ENCODE measurements around the gene MPRIP. TPM values are rescaled to one million over a fixed set of nuclear protein-coding genes. Genes with fewer than 3 reads are reported as not detected.

The MPRIP gene
- total RNA-seq, 1 donor from 2014 or later, result 345 TPM

- DNase-seq (ENCODE audit: low spot score), result no peak
- Mint-ChIP-seq H3K4me1 (ENCODE audit: low read depth) (no peaks in the 10 kb centered on the region), H3K27me3 (ENCODE audit: low read depth) (no peaks in the 10 kb centered on the region), H3K36me3 (ENCODE audit: low read depth) (peaks cover 61% of the 10 kb centered on the region), H3K27ac (ENCODE audit: unreplicated experiment) (no peak overlapping the region), H3K9me3 (ENCODE audit: low read depth) (no peaks in the 10 kb centered on the region), H3K4me3 (ENCODE audit: unreplicated experiment) (no peak overlapping the region)
- TF ChIP-seq CTCF (IDR thresholded peaks at IDR 0.05), result no peak
Measured at GRCh38 chr17:17221329-17221728, 179.1 kb downstream of the MPRIP start.

GRCh38 chr17:17223736-17224135, 181.5 kb downstream of the MPRIP start:
- H3K27me3 Mint-ChIP-seq (ENCODE audit: low read depth), result no peaks in the 10 kb centered on the region
- no peak for DNase-seq (ENCODE audit: low spot score)
- H3K9me3 Mint-ChIP-seq (ENCODE audit: low read depth), result no peaks in the 10 kb centered on the region
- H3K36me3 Mint-ChIP-seq (ENCODE audit: low read depth), result peaks cover 60% of the 10 kb centered on the region
- H3K4me1 Mint-ChIP-seq (ENCODE audit: low read depth), result no peaks in the 10 kb centered on the region
- TF ChIP-seq CTCF (IDR thresholded peaks at IDR 0.05), result no peak
- no peak overlapping the region for H3K4me3 Mint-ChIP-seq (ENCODE audit: unreplicated experiment)
- H3K27ac Mint-ChIP-seq (ENCODE audit: unreplicated experiment), result no peak overlapping the region

- peaks cover 60% of the 10 kb centered on the region for H3K36me3 Mint-ChIP-seq (ENCODE audit: low read depth)
- H3K27me3 Mint-ChIP-seq (ENCODE audit: low read depth), result no peaks in the 10 kb centered on the region
- no peak overlapping the region for H3K4me3 Mint-ChIP-seq (ENCODE audit: unreplicated experiment)
- no peak for TF ChIP-seq CTCF (IDR thresholded peaks at IDR 0.05)
- no peaks in the 10 kb centered on the region for H3K9me3 Mint-ChIP-seq (ENCODE audit: low read depth)
- DNase-seq (ENCODE audit: low spot score), result peak; percentile 36
- no peak overlapping the region for H3K27ac Mint-ChIP-seq (ENCODE audit: unreplicated experiment)
- no peaks in the 10 kb centered on the region for H3K4me1 Mint-ChIP-seq (ENCODE audit: low read depth)
Measured at GRCh38 chr17:17224137-17224536, 181.9 kb downstream of the MPRIP start.

- Mint-ChIP-seq H3K4me3 (ENCODE audit: unreplicated experiment) (no peak overlapping the region), H3K27me3 (ENCODE audit: low read depth) (no peaks in the 10 kb centered on the region)
Measured at GRCh38 chr17:17225901-17226300, 183.6 kb downstream of the MPRIP start.

GRCh38 chr17:17226451-17227265, 184.4 kb downstream of the MPRIP start:
- Mint-ChIP-seq H3K4me3 (ENCODE audit: unreplicated experiment) (no peak overlapping the region), H3K36me3 (ENCODE audit: low read depth) (peaks cover 57% of the 10 kb centered on the region), H3K4me1 (ENCODE audit: low read depth) (peaks cover under 1% of the 10 kb centered on the region), H3K27ac (ENCODE audit: unreplicated experiment) (no peak overlapping the region), H3K27me3 (ENCODE audit: low read depth) (no peaks in the 10 kb centered on the region), H3K9me3 (ENCODE audit: low read depth) (no peaks in the 10 kb centered on the region)
- no peak for TF ChIP-seq CTCF (IDR thresholded peaks at IDR 0.05)
- peak; percentile 69 for DNase-seq (ENCODE audit: low spot score)

More at GRCh38 chr17:17225901-17226300, 183.6 kb downstream of the MPRIP start:
- TF ChIP-seq CTCF (IDR thresholded peaks at IDR 0.05), result no peak
- H3K36me3 Mint-ChIP-seq (ENCODE audit: low read depth), result peaks cover 59% of the 10 kb centered on the region
- H3K27ac Mint-ChIP-seq (ENCODE audit: unreplicated experiment), result no peak overlapping the region
- DNase-seq (ENCODE audit: low spot score), result peak; percentile 80
- no peaks in the 10 kb centered on the region for H3K9me3 Mint-ChIP-seq (ENCODE audit: low read depth)
- no peaks in the 10 kb centered on the region for H3K4me1 Mint-ChIP-seq (ENCODE audit: low read depth)

Measured in chondrocyte (in vitro differentiated cells).